ENCODE data around the gene HSPB8.

Gene HSPB8

GRCh38 chr12:119183942-119184695, 5.4 kb downstream of the HSPB8 start:
- Histone ChIP-seq H3K4me1 (ENCODE audit: control insufficient read depth in 1 of 2, insufficient read depth in 1 of 2, low read depth in 1 of 2, low read length in 1 of 2) (no peaks in the 10 kb centered on the region), H3K27ac (no peak overlapping the region), H3K27me3 (peaks cover 8% of the 10 kb centered on the region), H3K9me3 (no peaks in the 10 kb centered on the region), H3K4me3 (ENCODE audit: low read depth in 1 of 2, low read length in 1 of 2) (no peak overlapping the region), H3K36me3 (no peaks in the 10 kb centered on the region)
- TF ChIP-seq, protein P1, sequence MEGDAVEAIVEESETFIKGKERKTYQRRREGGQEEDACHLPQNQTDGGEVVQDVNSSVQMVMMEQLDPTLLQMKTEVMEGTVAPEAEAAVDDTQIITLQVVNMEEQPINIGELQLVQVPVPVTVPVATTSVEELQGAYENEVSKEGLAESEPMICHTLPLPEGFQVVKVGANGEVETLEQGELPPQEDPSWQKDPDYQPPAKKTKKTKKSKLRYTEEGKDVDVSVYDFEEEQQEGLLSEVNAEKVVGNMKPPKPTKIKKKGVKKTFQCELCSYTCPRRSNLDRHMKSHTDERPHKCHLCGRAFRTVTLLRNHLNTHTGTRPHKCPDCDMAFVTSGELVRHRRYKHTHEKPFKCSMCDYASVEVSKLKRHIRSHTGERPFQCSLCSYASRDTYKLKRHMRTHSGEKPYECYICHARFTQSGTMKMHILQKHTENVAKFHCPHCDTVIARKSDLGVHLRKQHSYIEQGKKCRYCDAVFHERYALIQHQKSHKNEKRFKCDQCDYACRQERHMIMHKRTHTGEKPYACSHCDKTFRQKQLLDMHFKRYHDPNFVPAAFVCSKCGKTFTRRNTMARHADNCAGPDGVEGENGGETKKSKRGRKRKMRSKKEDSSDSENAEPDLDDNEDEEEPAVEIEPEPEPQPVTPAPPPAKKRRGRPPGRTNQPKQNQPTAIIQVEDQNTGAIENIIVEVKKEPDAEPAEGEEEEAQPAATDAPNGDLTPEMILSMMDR (IDR thresholded peaks at IDR 0.05): no peak

GRCh38 chr12:119195256-119195655, 16.5 kb downstream of the HSPB8 start:
- H3K27me3 ChIP-seq: no peaks in the 10 kb centered on the region
- no peak overlapping the region for H3K4me3 ChIP-seq (ENCODE audit: low read depth in 1 of 2, low read length in 1 of 2)
- no peak overlapping the region for H3K27ac ChIP-seq
- H3K4me1 ChIP-seq (ENCODE audit: control insufficient read depth in 1 of 2, insufficient read depth in 1 of 2, low read depth in 1 of 2, low read length in 1 of 2): no peaks in the 10 kb centered on the region
- no peaks in the 10 kb centered on the region for H3K9me3 ChIP-seq
- TF ChIP-seq, protein P1 (IDR thresholded peaks at IDR 0.05): no peak
- no peaks in the 10 kb centered on the region for H3K36me3 ChIP-seq

DNA sequence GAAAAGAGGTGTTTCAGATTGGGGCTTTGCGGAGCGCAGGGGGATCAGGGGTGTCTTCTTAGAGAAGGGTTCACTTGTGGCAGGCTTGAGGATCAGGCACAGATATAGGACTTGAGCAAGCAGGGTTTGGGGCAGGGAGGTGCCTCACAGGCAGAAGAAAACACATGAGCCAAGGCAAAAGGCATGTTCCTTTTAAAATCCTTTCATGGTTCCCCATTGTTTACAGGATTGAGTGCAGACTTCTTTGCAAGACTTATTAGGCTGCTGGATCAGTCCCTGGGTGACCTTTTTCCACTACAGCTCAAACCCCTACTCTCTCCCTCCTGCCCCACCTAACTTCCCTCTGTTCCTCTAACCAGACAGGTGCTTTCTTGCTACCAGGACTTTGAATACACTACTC, 19.7 kb downstream of the HSPB8 start:
- H3K4me1 ChIP-seq (ENCODE audit: control insufficient read depth in 1 of 2, insufficient read depth in 1 of 2, low read depth in 1 of 2, low read length in 1 of 2): no peaks in the 10 kb centered on the region
- H3K9me3 ChIP-seq: no peaks in the 10 kb centered on the region
- H3K4me3 ChIP-seq (ENCODE audit: low read depth in 1 of 2, low read length in 1 of 2): no peak overlapping the region
- H3K27ac ChIP-seq: no peak overlapping the region
- H3K27me3 ChIP-seq: no peaks in the 10 kb centered on the region
- no peaks in the 10 kb centered on the region for H3K36me3 ChIP-seq
- TF ChIP-seq, protein P1 (IDR thresholded peaks at IDR 0.05): no peak

GRCh38 chr12:119200601-119201000, 21.9 kb downstream of the HSPB8 start:
- H3K4me3 ChIP-seq (ENCODE audit: low read depth in 1 of 2, low read length in 1 of 2): no peak overlapping the region
- no peaks in the 10 kb centered on the region for H3K9me3 ChIP-seq
- no peaks in the 10 kb centered on the region for H3K4me1 ChIP-seq (ENCODE audit: control insufficient read depth in 1 of 2, insufficient read depth in 1 of 2, low read depth in 1 of 2, low read length in 1 of 2)
- no peaks in the 10 kb centered on the region for H3K36me3 ChIP-seq
- H3K27me3 ChIP-seq: no peaks in the 10 kb centered on the region
- no peak overlapping the region for H3K27ac ChIP-seq
- TF ChIP-seq, protein P1 (IDR thresholded peaks at IDR 0.05): no peak

GRCh38 chr12:119201789-119202543, 23.2 kb downstream of the HSPB8 start:
- H3K4me3 ChIP-seq (ENCODE audit: low read depth in 1 of 2, low read length in 1 of 2): no peak overlapping the region
- TF ChIP-seq, protein P1 (IDR thresholded peaks at IDR 0.05): no peak
- no peaks in the 10 kb centered on the region for H3K9me3 ChIP-seq
- H3K36me3 ChIP-seq: no peaks in the 10 kb centered on the region
- H3K27ac ChIP-seq: no peak overlapping the region
- no peaks in the 10 kb centered on the region for H3K4me1 ChIP-seq (ENCODE audit: control insufficient read depth in 1 of 2, insufficient read depth in 1 of 2, low read depth in 1 of 2, low read length in 1 of 2)
- no peaks in the 10 kb centered on the region for H3K27me3 ChIP-seq

Data from neutrophil (primary cell).